B cell (primary cell): ENCODE results near the gene ZNF630. TPM values are rescaled to one million over a fixed set of nuclear protein-coding genes. Genes with fewer than 3 reads are reported as not detected.

Experiments used
- ATAC-seq: fragments of 200-7000 bp; cut with Tn5 transposase; one replicate; pipeline ENCODE4 v1.10.0; 2021; ENCODE audit warnings: low read depth, mild to moderate bottlenecking, moderate number of reproducible peaks, moderate library complexity
- CTCF ChIA-PET: fragments of 350-600 bp; sonication (Branson Sonifier 250); formaldehyde crosslinking; loops from one replicate; lab custom pipeline; 2021; ENCODE audit warnings: antibody characterized with exemption, inconsistent platforms; lab: Charles Lee
- POLR2A ChIA-PET: fragments of 350-600 bp; sonication (Branson Sonifier 250); formaldehyde crosslinking; loops from one replicate; lab custom pipeline; 2021; ENCODE audit warnings: antibody characterized with exemption; lab: Charles Lee
- DNase-seq: peaks from one replicate; pipeline ENCODE4 v3.0.0; 2013
- H2AFZ ChIP-seq: 2 replicates; pipeline ENCODE4 v1.6.1; 2012; ENCODE audit warnings: mild to moderate bottlenecking, low read depth, low read length; ENCODE audit not compliant: insufficient read depth, poor library complexity, severe bottlenecking
- H3K27ac ChIP-seq, 2 donors: 1 replicate in 1 of 2; 2 replicates in 1 of 2; pipeline ENCODE4 v1.5.1; 2012 to 2013; ENCODE audit warnings: low read length in 2 of 2, mild to moderate bottlenecking in 2 of 2, moderate library complexity in 1 of 2
- H3K27me3 ChIP-seq, 4 experiments: fragments of 200-600 bp in 1 of 4; sonication (generic) in 1 of 4; replicated peaks in 1 of 4; 1 replicate in 2 of 4; 2 replicates in 2 of 4; pipeline versions ENCODE4 v1.6.1 to v1.7.0; 2013 to 2016; ENCODE audit warnings: low read length in 3 of 4, mild to moderate bottlenecking in 2 of 4, mixed read lengths in 1 of 4, moderate library complexity in 1 of 4; ENCODE audit not compliant: insufficient read depth in 4 of 4, control insufficient read depth in 3 of 4; ENCODE audit errors: control extremely low read depth in 1 of 4
- H3K36me3 ChIP-seq, 2 experiments: replicated peaks in 1 of 2; 1 replicate in 1 of 2; 2 replicates in 1 of 2; pipeline versions ENCODE4 v1.6.1 to v1.7.1; 2013; ENCODE audit warnings: low read length in 1 of 2; ENCODE audit not compliant: insufficient read depth in 2 of 2, control insufficient read depth in 1 of 2; ENCODE audit errors: control extremely low read depth in 1 of 2, extremely low read depth in 1 of 2
- H3K4me1 ChIP-seq, 2 donors: fragments of 200-600 bp in 1 of 2; sonication (generic) in 1 of 2; 1 replicate in 1 of 2; 2 replicates in 1 of 2; pipeline versions ENCODE4 v1.5.1 to v1.6.1; 2013 to 2017; ENCODE audit warnings: low read length in 2 of 2; ENCODE audit not compliant: control insufficient read depth in 2 of 2, insufficient read depth in 2 of 2
- H3K4me2 ChIP-seq: replicated peaks from 2 replicates; pipeline ENCODE3; 2012; ENCODE audit warnings: mild to moderate bottlenecking, low read depth, low read length; ENCODE audit not compliant: poor library complexity, severe bottlenecking
- H3K4me3 ChIP-seq, 5 experiments: fragments of 200-600 bp in 1 of 5; sonication (generic) in 1 of 5; 1 replicate in 3 of 5; 2 replicates in 2 of 5; pipeline versions ENCODE4 v1.5.1 to v1.7.0; 2011 to 2016; ENCODE audit warnings: low read length in 4 of 5, mild to moderate bottlenecking in 4 of 5, low read depth in 2 of 5, control low read depth in 1 of 5, moderate library complexity in 1 of 5; ENCODE audit not compliant: insufficient read depth in 1 of 5; ENCODE audit errors: control extremely low read depth in 1 of 5, extremely low read depth in 1 of 5
- H3K79me2 ChIP-seq: fragments of 200-600 bp; sonication (generic); one replicate; pipeline ENCODE4 v1.6.0; 2016; ENCODE audit warnings: low read length; ENCODE audit not compliant: control insufficient read depth, insufficient read depth
- H3K9ac ChIP-seq: fragments of 200-600 bp; sonication (generic); 2 replicates; pipeline ENCODE4 v1.6.1; 2017; ENCODE audit warnings: mild to moderate bottlenecking, low read length, moderate library complexity
- H3K9me3 ChIP-seq, 3 donors: one replicate each; pipeline versions ENCODE4 v1.6.1 to v1.7.1; 2013; ENCODE audit warnings: low read length in 2 of 3; ENCODE audit not compliant: control insufficient read depth in 2 of 3, insufficient read depth in 1 of 3; ENCODE audit errors: control extremely low read depth in 1 of 3
- H4K20me1 ChIP-seq: 2 replicates; pipeline ENCODE4 v1.6.0; 2012; ENCODE audit warnings: mild to moderate bottlenecking, low read length; ENCODE audit not compliant: insufficient read depth, control insufficient read depth, poor library complexity, severe bottlenecking
- H3K27ac Mint-ChIP-seq: one replicate; pipeline ENCODE4 v1.8.0; 2021; ENCODE audit warnings: mixed read lengths
- H3K27me3 Mint-ChIP-seq: one replicate; pipeline ENCODE4 v1.8.0; 2021; ENCODE audit warnings: mixed read lengths
- H3K4me1 Mint-ChIP-seq: one replicate; pipeline ENCODE4 v1.8.0; 2021; ENCODE audit warnings: mixed read lengths
- H3K4me3 Mint-ChIP-seq: one replicate; pipeline ENCODE4 v1.8.0; 2021; ENCODE audit warnings: mixed read lengths
- H3K9me3 Mint-ChIP-seq: one replicate; pipeline ENCODE4 v1.8.0; 2022; ENCODE audit warnings: mixed read lengths; ENCODE audit not compliant: insufficient read depth
- EZH2 ChIP-seq: IDR thresholded peaks from 2 replicates; pipeline ENCODE4 v1.6.1; 2012; ENCODE audit warnings: borderline replicate concordance, low read depth, mild to moderate bottlenecking, moderate library complexity, low read length; ENCODE audit not compliant: insufficient read depth, poor library complexity, severe bottlenecking
- WGBS: methylation state at CpG from one replicate; pipeline ENCODE4 v1.1.5; 2013; ENCODE audit warnings: missing lambda C conversion rate; ENCODE audit not compliant: insufficient coverage; 5-methylcytosine and 5-hydroxymethylcytosine counted together
- intact Hi-C: fragments of 100-400 bp; cut with micrococcal nuclease; formaldehyde crosslinking; loops from one replicate; pipeline ENCODE4 v1.10.0; 2022
- polyA plus RNA-seq: library from polyadenylated mRNA; depleted of rRNA; stranded (reverse); fragments of >200 nt; gene quantifications from 2 replicates; pipeline ENCODE4 v1.2.3, GENCODE V29; 2012
- total RNA-seq, 2 donors: library from RNA; stranded (reverse); fragments of 120-200 nt in 1 of 2; gene quantifications; 1 replicate in 1 of 2; 2 replicates in 1 of 2; pipeline versions ENCODE4 v1.2.3 to v1.2.4, GENCODE V29; 2013 to 2022
- TF ChIP-seq, protein P1 (sequence below): fragments of 200-600 bp; IDR thresholded peaks from one replicate; pipeline ENCODE4 v1.8.0; 2022; ENCODE audit warnings: antibody characterized with exemption, mild to moderate bottlenecking

The ZNF630 gene
- total and polyA plus RNA-seq, 2 donors (not counting 1 experiment from before 2014, with no cell fraction given), result 2.8 TPM; not detected in 1

DNA sequence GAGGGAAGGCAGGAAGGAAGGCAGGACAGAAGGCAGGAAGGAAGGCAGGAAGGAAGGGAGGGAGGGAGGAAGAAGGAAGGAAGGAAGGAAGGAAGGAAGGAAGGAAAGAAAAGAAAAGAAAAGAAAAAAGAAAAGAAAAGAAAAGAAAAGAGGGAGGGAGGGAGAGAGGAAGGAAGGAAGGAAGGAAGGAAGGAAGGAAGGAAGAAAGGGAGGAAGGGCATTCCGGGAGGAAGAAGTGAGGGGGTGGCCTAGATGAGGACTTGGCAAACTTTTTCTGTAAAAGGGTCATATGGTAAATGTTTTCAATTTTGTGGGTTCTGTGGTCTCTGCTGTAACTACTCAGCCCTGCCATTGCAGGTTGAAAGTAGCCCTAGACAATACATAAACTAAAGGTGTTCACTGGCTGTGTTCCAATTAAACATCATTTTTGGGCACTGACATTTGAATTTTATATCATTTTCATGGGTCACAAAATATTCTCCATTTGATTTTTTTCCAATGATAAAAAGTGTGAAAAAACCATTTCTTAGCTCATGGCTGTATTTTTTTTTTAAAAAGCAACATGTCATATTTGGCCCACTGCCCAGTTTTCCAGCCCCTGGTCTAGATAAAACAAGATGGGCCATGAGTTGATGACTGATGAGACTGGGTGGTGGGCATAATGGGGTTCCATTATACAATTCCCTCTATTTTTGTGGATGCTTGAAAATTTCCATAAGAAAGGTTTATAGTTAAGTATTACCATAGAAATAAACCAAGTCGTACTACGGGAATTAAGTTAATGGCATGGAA lies 3.1 kb downstream of the ZNF630 start:
- no peaks in the 10 kb centered on the region for H4K20me1 ChIP-seq
- no peaks in the 10 kb centered on the region for H3K27me3 ChIP-seq
- H3K4me2 ChIP-seq, result no peak overlapping the region
- no peaks in the 10 kb centered on the region for H3K36me3 ChIP-seq
- Mint-ChIP-seq H3K4me3 (no peak overlapping the region), H3K27me3 (no peaks in the 10 kb centered on the region), H3K9me3 (no peaks in the 10 kb centered on the region), H3K27ac (no peak overlapping the region), H3K4me1 (no peaks in the 10 kb centered on the region)
- TF ChIP-seq, protein P1, sequence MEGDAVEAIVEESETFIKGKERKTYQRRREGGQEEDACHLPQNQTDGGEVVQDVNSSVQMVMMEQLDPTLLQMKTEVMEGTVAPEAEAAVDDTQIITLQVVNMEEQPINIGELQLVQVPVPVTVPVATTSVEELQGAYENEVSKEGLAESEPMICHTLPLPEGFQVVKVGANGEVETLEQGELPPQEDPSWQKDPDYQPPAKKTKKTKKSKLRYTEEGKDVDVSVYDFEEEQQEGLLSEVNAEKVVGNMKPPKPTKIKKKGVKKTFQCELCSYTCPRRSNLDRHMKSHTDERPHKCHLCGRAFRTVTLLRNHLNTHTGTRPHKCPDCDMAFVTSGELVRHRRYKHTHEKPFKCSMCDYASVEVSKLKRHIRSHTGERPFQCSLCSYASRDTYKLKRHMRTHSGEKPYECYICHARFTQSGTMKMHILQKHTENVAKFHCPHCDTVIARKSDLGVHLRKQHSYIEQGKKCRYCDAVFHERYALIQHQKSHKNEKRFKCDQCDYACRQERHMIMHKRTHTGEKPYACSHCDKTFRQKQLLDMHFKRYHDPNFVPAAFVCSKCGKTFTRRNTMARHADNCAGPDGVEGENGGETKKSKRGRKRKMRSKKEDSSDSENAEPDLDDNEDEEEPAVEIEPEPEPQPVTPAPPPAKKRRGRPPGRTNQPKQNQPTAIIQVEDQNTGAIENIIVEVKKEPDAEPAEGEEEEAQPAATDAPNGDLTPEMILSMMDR, result no peak
- no peak for TF ChIP-seq EZH2
- no peak overlapping the region for H3K27ac ChIP-seq
- ChIA-PET POLR2A (no interaction called here), CTCF (no interaction called here)
- DNase-seq (no peak), ATAC-seq (no peak)
- 14% methylated on average over 1 of the region's 3 CpGs for WGBS
- no peak overlapping the region for H2AFZ ChIP-seq
- H3K79me2 ChIP-seq, result no peaks in the 10 kb centered on the region
- no peaks in the 10 kb centered on the region for H3K9me3 ChIP-seq
- H3K9ac ChIP-seq, result no peak overlapping the region
- H3K4me3 ChIP-seq, result no peak overlapping the region
- H3K4me1 ChIP-seq, result peaks cover 6 to 9% of the 10 kb centered on the region in 2 donors
- intact Hi-C loops, result no loop called here

DNA sequence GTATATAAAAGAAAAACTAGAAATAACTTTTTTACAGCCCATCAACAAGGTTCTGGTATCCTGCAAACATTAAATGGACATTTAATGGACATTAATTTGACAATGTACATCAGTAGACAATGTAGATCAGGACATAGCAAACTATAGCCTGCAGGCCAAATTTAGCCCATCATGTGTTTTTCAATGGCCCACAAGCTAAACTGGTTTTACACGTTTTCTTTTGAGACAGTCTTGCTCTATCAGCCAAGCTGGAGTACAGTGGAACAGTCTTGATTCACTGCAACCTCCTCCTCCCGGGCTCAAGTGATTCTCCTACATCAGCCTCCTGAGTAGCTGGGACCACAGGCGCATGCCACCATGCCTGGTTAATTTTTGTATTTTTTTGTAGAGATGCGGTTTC lies 7.2 kb downstream of the ZNF630 start:
- Histone ChIP-seq H3K9ac (no peak overlapping the region), H3K79me2 (no peaks in the 10 kb centered on the region), H2AFZ (no peak overlapping the region), H3K9me3 (peaks cover 0 to 3% (median 2%) of the 10 kb centered on the region in 3 donors), H3K27ac (no peak overlapping the region), H3K36me3 (peaks cover 2 to 20% of the 10 kb centered on the region in 2 experiments), H3K4me1 (no peaks in the 10 kb centered on the region), H3K4me2 (no peak overlapping the region), H3K27me3 (no peaks in the 10 kb centered on the region), H4K20me1 (no peaks in the 10 kb centered on the region), H3K4me3 (no peak overlapping the region)
- Mint-ChIP-seq H3K4me1 (no peaks in the 10 kb centered on the region), H3K27ac (no peak overlapping the region), H3K4me3 (no peak overlapping the region), H3K9me3 (no peaks in the 10 kb centered on the region), H3K27me3 (no peaks in the 10 kb centered on the region)
- TF ChIP-seq, protein P1, result no peak
- TF ChIP-seq EZH2, result no peak
- 67% methylated on average over 1 of the region's 4 CpGs for WGBS
- POLR2A ChIA-PET, result no interaction called here
- CTCF ChIA-PET, result no interaction called here
- ATAC-seq, result no peak
- intact Hi-C loops, result no loop called here
- no peak for DNase-seq
